Uterus (tissue), 4 donors: Measurements from ENCODE around the gene DUSP19. TPM values are rescaled to one million over a fixed set of nuclear protein-coding genes. Genes with fewer than 3 reads are reported as not detected.

Experiments used
- DNase-seq, 2 donors: peaks; one replicate each; pipeline ENCODE4 v3.0.0-alpha.2; 2019 to 2020
- H3K27ac ChIP-seq, 2 donors: fragments of 200-600 bp; sonication (generic); 1 replicate in 1 of 2; 2 replicates in 1 of 2; pipeline ENCODE4 v1.5.1; 2016 to 2018
- H3K27me3 ChIP-seq, 2 donors: fragments of 200-600 bp; sonication (generic); one replicate each; pipeline ENCODE4 v1.5.1; 2018 to 2019; ENCODE audit warnings: control low read depth in 1 of 2
- H3K36me3 ChIP-seq, 2 donors: fragments of 200-600 bp; sonication (generic); one replicate each; pipeline ENCODE4 v1.5.1; 2019; ENCODE audit warnings: control low read depth in 1 of 2
- H3K4me1 ChIP-seq, 2 donors: fragments of 200-600 bp; sonication (generic); one replicate each; pipeline ENCODE4 v1.5.1; 2018 to 2019; ENCODE audit warnings: control low read depth in 1 of 2
- H3K4me3 ChIP-seq, 2 donors: fragments of 200-600 bp; sonication (generic); 1 replicate in 1 of 2; 2 replicates in 1 of 2; pipeline ENCODE4 v1.5.1; 2018 to 2019; ENCODE audit warnings: mild to moderate bottlenecking in 1 of 2
- H3K9me3 ChIP-seq, 2 donors: fragments of 200-600 bp; sonication (generic); one replicate each; pipeline ENCODE4 v1.5.1; 2019; ENCODE audit warnings: control low read depth in 1 of 2
- POLR2A ChIP-seq, 2 donors: fragments of 450-650 bp; IDR thresholded peaks; one replicate each; pipeline ENCODE4 v1.6.1; 2016; ENCODE audit warnings: antibody characterized with exemption in 2 of 2, mild to moderate bottlenecking in 1 of 2, moderate library complexity in 1 of 2
- intact Hi-C: fragments of 100-400 bp; cut with DNase I; formaldehyde crosslinking; loops from one replicate; pipeline ENCODE4 v1.15.1; 2023; ENCODE audit warnings: low total_unique reads
- total RNA-seq, 4 donors: library from RNA; depleted of rRNA in 3 of 4; stranded (reverse); fragments of >200 nt in 3 of 4; gene quantifications; one replicate each; pipeline versions ENCODE4 v1.1.0 to v1.2.4, GENCODE V29; 2014 to 2023
- TF ChIP-seq, protein P1 (sequence below), 4 experiments: fragments of 200-600 bp in 2 of 4; fragments of 450-650 bp in 2 of 4; sonication (generic) in 2 of 4; IDR thresholded peaks; one replicate each; pipeline ENCODE4 v1.5.1; 2016 to 2019; ENCODE audit warnings: antibody characterized with exemption in 4 of 4, mild to moderate bottlenecking in 2 of 4, moderate library complexity in 1 of 4
- donor health status: DM: yes; HTN: yes; CAD: no.

The DUSP19 gene
- total RNA-seq, 4 donors from 2014 or later = 0.29 to 12.4 (median 3.3) TPM

DNA sequence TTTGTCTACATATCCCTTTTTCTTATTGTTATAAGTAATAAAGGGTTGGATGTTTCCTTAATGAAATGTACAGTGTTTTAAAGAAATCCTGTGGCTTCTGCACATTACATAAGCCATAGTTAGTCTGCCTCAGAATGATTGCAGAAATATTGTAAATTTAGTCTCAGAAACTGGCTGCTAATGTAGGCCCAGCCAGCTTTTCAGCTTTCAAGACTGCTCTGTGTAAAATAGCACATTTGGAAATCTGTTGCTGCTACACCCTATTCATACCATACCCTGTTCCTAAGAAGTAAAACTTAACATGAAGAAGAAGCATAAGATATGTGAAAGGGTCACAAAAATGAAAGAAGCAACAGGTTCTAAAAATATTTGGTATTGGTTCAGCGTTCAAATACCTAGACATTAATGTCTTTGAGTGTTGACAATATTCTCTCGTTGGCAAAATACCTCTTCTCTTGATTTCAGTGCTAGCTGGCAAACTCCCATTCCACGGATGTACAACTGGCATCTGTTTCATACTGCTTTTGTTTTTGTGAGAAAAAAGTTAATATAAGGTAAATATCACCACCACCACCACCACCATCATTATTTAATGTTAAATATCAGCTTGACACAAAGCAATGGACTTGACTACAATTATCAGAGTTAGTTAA, 21.1 kb upstream of the DUSP19 start:
- TF ChIP-seq, protein P1, sequence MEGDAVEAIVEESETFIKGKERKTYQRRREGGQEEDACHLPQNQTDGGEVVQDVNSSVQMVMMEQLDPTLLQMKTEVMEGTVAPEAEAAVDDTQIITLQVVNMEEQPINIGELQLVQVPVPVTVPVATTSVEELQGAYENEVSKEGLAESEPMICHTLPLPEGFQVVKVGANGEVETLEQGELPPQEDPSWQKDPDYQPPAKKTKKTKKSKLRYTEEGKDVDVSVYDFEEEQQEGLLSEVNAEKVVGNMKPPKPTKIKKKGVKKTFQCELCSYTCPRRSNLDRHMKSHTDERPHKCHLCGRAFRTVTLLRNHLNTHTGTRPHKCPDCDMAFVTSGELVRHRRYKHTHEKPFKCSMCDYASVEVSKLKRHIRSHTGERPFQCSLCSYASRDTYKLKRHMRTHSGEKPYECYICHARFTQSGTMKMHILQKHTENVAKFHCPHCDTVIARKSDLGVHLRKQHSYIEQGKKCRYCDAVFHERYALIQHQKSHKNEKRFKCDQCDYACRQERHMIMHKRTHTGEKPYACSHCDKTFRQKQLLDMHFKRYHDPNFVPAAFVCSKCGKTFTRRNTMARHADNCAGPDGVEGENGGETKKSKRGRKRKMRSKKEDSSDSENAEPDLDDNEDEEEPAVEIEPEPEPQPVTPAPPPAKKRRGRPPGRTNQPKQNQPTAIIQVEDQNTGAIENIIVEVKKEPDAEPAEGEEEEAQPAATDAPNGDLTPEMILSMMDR (IDR thresholded peaks at IDR 0.05) = no peak
- no peak for TF ChIP-seq POLR2A (IDR thresholded peaks at IDR 0.05)
- H3K4me3 ChIP-seq = no peak overlapping the region
- H3K36me3 ChIP-seq = no peaks in the 10 kb centered on the region
- H3K9me3 ChIP-seq = no peaks in the 10 kb centered on the region
- H3K4me1 ChIP-seq = no peaks in the 10 kb centered on the region
- no peak for DNase-seq
- H3K27ac ChIP-seq = no peak overlapping the region
- intact Hi-C loops = no loop called here
- H3K27me3 ChIP-seq = no peaks in the 10 kb centered on the region

DNA sequence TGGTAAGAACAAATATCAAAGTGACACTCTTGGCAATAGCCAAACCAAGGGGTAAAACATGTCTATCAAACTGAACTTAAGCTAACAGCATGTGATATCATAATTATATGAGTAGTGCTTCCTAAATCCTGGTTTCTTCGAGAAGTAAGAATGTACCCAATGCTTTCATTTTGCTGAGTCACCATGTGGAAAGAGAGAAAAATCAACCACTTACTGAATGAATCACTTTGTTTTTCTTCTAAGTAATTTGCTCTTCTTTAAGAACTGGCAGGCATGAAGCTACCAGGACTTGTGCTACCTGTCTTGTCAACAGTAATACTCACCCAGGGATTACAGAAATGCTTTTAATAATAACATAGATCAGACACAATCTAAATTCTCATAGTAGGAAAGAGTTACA, 19.0 kb upstream of the DUSP19 start:
- no peak overlapping the region for H3K27ac ChIP-seq
- no peak for DNase-seq

DNA sequence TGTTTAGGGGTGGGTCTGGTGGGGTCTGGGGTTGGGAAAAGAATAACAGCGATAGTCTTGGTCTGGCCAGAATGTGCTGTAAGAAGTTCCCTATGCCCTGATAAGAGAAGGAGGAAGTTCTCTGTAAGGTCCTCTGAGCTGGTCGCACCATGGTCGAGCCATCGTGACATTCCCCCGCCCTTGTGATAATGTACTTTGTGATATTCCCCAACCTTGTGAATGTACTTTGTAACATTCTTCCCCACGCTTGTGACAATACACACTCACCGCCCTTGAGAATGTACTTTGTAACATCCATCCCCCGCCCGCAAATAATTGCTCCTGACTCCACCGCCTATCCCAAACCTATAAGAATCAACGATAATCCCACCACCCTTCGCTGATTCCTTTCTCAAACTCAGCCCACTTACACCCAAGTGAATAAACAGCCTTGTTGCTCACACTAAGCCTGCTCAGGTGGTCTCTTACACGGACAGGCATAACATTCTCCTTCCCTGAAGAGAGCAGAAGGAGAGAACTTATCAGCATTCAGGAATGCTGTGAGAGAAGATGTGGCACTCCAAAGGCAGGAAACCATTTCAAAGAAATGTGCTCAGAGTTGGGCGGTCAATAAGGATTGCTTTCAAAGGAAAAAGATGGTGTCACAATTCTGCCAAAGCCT, 17.8 kb upstream of the DUSP19 start:
- no peak for DNase-seq
- no peak for TF ChIP-seq POLR2A (IDR thresholded peaks at IDR 0.05)
- TF ChIP-seq, protein P1 (IDR thresholded peaks at IDR 0.05) = no peak
- Histone ChIP-seq H3K36me3 (no peaks in the 10 kb centered on the region), H3K4me1 (no peaks in the 10 kb centered on the region), H3K27me3 (no peaks in the 10 kb centered on the region), H3K27ac (no peak overlapping the region), H3K4me3 (no peak overlapping the region), H3K9me3 (no peaks in the 10 kb centered on the region)
- intact Hi-C loops = no loop called here

More for the DNA sequence above, 19.0 kb upstream of the DUSP19 start:
- intact Hi-C loops = no loop called here
- no peaks in the 10 kb centered on the region for H3K36me3 ChIP-seq
- H3K27me3 ChIP-seq = no peaks in the 10 kb centered on the region
- no peaks in the 10 kb centered on the region for H3K4me1 ChIP-seq
- TF ChIP-seq, protein P1 (IDR thresholded peaks at IDR 0.05) = no peak
- no peak for TF ChIP-seq POLR2A (IDR thresholded peaks at IDR 0.05)
- no peaks in the 10 kb centered on the region for H3K9me3 ChIP-seq
- no peak overlapping the region for H3K4me3 ChIP-seq

DNA sequence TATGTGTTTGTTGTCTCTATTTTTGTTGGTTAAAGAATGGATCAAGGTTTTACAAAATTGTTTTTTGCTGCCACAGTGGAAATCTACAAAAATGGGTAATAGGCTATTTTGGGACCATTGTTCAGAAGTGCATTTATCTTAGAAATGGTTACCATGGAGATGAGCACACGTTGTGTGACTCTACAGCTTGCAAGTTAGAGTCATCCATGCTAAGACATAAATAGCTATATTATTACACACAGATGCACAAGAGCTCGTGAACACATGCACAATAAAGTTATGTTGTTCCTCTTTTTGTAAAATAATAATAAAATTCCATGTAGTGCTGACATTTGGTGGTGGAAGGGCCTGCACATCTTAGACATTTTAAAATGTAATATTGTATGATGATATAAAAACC, 15.5 kb upstream of the DUSP19 start:
- DNase-seq = no peak
- Histone ChIP-seq H3K27me3 (no peaks in the 10 kb centered on the region), H3K4me1 (no peaks in the 10 kb centered on the region), H3K9me3 (no peaks in the 10 kb centered on the region), H3K36me3 (no peaks in the 10 kb centered on the region), H3K4me3 (no peak overlapping the region), H3K27ac (no peak overlapping the region)
- intact Hi-C loops = no loop called here
- TF ChIP-seq, protein P1 (IDR thresholded peaks at IDR 0.05) = no peak
- TF ChIP-seq POLR2A (IDR thresholded peaks at IDR 0.05) = no peak

DNA sequence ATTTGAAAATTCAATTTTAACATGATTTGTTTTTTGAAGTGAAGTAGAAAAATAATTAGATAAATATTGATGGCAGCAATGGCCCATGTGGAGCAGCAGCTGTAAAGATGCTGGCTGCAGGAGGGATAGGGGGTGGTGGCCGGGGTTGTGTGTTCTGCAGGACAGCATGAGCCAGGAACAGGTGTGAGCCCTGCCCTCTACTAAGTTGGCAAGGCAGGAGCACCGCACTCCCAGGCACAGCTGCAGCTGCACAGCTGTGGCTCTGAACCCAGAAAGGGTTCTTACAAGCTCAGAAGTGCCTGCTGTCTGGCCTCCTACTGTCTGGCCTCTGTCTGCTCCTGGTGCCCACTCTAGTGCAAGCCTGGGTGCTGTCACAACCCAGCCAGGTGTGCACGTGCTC, 10.0 kb upstream of the DUSP19 start:
- no peaks in the 10 kb centered on the region for H3K4me1 ChIP-seq

More for the DNA sequence above, 10.0 kb upstream of the DUSP19 start:
- H3K9me3 ChIP-seq = no peaks in the 10 kb centered on the region
- no peak overlapping the region for H3K4me3 ChIP-seq
- H3K36me3 ChIP-seq = no peaks in the 10 kb centered on the region
- intact Hi-C loops = no loop called here
- TF ChIP-seq, protein P1 (IDR thresholded peaks at IDR 0.05) = no peak
- DNase-seq = no peak
- no peaks in the 10 kb centered on the region for H3K27me3 ChIP-seq
- no peak overlapping the region for H3K27ac ChIP-seq
